HEK293T (cell line): ENCODE measurements around the gene GIPC2.

Experiments used
- ARNT ChIP-seq: fragments of 450-650 bp; IDR thresholded peaks from 2 replicates; pipeline ENCODE4 v1.6.1; 2017; ENCODE audit warnings: mild to moderate bottlenecking
- BHLHE40 ChIP-seq: fragments of 450-650 bp; IDR thresholded peaks from 2 replicates; pipeline ENCODE4 v1.6.1; 2016; ENCODE audit warnings: mild to moderate bottlenecking, moderate library complexity, borderline replicate concordance
- ELF4 ChIP-seq: fragments of 450-650 bp; IDR thresholded peaks from 2 replicates; pipeline ENCODE4 v1.6.1; 2017; ENCODE audit warnings: antibody characterized with exemption
- FOXM1 ChIP-seq: fragments of 450-650 bp; IDR thresholded peaks from 2 replicates; pipeline ENCODE4 v1.6.1; 2017; ENCODE audit warnings: mild to moderate bottlenecking, borderline replicate concordance
- HDGF ChIP-seq: fragments of 450-650 bp; IDR thresholded peaks from 2 replicates; pipeline ENCODE4 v1.6.1; 2017; ENCODE audit warnings: antibody characterized with exemption, borderline replicate concordance
- LEF1 ChIP-seq: fragments of 450-650 bp; IDR thresholded peaks from 2 replicates; pipeline ENCODE4 v1.6.1; 2017; ENCODE audit warnings: mild to moderate bottlenecking, borderline replicate concordance
- PKNOX1 ChIP-seq: fragments of 450-650 bp; IDR thresholded peaks from 2 replicates; pipeline ENCODE4 v1.6.1; 2016
- SUZ12 ChIP-seq: fragments of 450-650 bp; IDR thresholded peaks from 2 replicates; pipeline ENCODE4 v1.6.1; 2016; ENCODE audit warnings: mild to moderate bottlenecking
- TARDBP ChIP-seq: fragments of 450-650 bp; IDR thresholded peaks from 2 replicates; pipeline ENCODE4 v1.6.1; 2016

DNA sequence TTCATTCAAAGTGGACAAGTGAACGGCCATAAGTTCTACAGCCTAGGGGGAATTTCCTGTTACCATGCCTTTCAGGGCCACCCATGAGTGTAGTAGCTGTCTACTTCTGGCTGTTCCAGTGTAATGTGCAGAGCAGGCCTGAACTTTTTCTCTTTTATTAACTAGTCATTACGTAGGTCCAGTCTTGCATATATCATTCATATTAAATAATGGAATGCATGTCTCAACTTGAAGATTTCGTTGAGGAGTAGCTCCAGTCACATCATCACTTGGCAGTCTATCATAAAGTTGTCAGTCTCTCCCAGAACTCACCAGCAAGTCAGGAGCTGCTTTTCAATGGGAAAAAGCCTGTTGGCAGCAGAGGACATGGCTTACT, 12.0 kb upstream of the GIPC2 start:
- TF ChIP-seq ARNT (no peak), PKNOX1 (no peak), SUZ12 (no peak), LEF1 (no peak), HDGF (no peak), TARDBP (no peak), BHLHE40 (no peak), FOXM1 (no peak), ELF4 (no peak)
